Amniotic epithelial cell (primary cell): ENCODE measurements around the gene UGT1A9.
"Not testable (repeated sequence)": the region's sequence is repeated elsewhere in the genome, so short reads cannot be mapped to it uniquely, and the experiment has no call there.

ENCODE experiments used
- DNase-seq: peaks from one replicate; pipeline ENCODE4 v3.0.0-alpha.2; 2010; ENCODE audit warnings: low read depth

UGT1A9 gene

GRCh38 chr2:233680361-233681045, 8.8 kb downstream of the UGT1A9 start:
- no peak for DNase-seq

DNA sequence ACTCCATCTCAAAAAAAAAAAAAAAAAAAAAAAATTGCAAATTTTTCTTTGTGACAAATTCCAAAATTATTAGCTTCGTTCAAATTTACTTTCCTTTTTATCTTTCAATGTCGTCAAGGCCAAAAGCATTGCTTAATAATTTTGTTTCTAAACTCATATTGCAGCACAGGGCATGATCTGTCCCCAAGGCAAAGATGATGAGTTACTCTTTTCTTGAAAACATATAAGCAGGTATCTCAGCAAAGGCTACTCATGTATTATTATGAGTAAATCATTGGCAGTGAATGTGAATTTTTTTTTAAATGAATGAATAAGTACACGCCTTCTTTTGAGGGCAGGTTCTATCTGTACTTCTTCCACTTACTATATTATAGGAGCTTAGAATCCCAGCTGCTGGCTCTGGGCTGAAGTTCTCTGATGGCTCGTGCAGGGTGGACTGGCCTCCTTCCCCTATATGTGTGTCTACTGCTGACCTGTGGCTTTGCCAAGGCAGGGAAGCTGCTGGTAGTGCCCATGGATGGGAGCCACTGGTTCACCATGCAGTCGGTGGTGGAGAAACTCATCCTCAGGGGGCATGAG, 9.9 kb downstream of the UGT1A9 start, which contains the start of gene UGT1A7:
Gene UGT1A7, plus strand, starts transcription at position 381 of the 579 bp plus-strand sequence. Its CDS starts 37 bp downstream, at position 418.
- DNase-seq: no peak

GRCh38 chr2:233684640-233685039, 12.9 kb downstream of the UGT1A9 start:
- no peak for DNase-seq

DNA sequence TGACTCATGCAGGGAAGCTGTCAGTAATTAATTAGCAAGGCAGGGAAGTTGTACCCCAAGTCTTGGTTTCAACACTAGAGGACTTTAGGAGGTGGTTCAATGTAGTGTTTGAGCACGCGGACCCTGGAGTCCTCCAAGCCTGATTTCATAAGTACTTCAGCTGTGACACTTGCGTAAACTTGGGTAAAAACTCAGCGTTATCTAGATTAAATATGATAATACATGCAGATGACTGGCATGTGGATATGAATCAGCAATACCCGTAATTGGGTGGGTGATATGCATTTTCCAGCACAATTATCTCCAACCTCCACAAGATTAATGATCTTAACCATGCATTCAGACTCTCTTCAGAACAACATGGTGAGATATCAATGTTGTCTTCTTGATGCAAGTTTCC, 15.2 kb downstream of the UGT1A9 start:
- DNase-seq: no peak

- DNase-seq: no peak
Observed at GRCh38 chr2:233688341-233688740, 16.6 kb downstream of the UGT1A9 start.

- no peak for DNase-seq
Observed at GRCh38 chr2:233689031-233689430, 17.3 kb downstream of the UGT1A9 start.

DNA sequence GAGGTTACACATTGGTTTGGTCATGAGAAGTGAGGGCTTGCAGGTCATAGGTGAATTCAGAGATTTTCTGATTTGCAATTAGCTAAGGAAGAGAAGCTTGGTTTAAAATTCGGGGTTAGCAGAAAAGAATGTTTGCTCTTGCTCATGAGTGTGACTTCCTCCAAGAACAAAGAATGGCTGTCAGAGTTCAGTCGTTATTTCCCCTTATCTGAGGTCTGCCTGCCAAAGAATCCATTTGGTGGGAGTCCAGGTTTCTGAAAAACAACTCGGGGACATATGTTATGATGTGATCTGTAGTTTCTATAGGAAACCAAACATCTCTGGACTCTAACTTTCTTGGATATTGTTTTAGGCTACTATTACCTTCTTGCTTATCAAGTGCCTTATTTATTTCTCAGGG, 17.8 kb downstream of the UGT1A9 start:
- DNase-seq: no peak

DNA sequence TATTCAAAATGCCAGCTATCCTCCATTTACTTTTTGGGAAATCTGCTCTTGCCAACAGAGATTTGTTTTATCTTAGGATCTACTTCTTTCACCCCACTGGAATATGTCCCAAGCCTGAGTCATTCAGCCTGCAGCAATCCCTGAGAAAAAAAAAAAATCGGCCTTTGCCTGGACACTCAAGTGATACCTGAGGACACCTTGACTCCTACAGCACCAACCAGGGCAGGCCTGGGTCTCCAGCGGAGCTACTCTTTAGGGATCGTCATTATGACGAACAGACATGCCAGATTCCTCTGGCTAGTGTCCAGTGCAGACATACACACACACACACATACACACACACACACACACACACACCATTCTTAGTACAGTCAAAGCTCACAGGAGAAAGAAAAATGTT, 18.7 kb downstream of the UGT1A9 start:
- no peak for DNase-seq

- DNase-seq: no peak
Observed at GRCh38 chr2:233691443-233692433, 20.0 kb downstream of the UGT1A9 start.

DNA sequence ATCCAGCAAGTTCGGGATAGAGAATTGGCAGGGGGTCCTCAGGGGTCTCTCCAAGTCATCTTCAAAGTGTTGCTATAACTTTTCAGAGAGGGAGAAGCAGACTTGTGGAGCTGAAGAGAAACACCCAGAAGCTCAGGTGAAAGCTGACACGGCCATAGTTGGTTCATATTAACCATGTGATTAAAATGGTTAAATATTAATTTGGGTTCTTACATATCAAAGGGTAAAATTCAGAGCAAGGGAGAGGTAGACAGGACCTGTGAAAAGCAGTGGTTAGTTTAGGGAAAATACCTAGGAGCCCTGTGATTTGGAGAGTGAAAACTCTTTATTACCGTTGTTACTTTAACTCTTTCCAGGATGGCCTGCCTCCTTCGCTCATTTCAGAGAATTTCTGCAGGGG, 20.9 kb downstream of the UGT1A9 start, which contains the start of gene UGT1A6:
Gene UGT1A6, plus strand, starts transcription at position 243 of the 400 bp plus-strand sequence. Its CDS starts 115 bp downstream, at position 358.
- DNase-seq: no peak

- DNase-seq: no peak
Observed at GRCh38 chr2:233693963-233694362, 22.3 kb downstream of the UGT1A9 start.

DNA sequence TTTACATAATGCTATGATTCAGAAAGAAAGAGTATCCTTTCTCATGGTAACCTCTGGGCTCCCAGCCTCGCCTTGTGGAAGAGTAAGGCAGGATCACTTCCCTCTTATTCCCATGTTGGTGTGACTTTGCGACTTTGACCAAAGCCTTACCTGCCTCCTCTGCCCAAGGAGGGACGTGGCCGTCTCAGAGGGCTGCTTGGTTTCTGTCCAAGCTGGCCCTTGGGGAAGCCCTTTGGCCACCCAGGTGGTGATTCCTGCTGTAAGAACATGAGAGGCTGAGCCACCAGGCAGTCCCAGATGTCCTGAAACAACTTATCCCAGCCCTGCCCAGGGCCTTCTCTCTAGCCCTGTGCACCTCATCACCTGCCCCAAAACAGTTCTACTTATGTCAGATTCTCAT, 27.0 kb downstream of the UGT1A9 start:
- no peak for DNase-seq

DNA sequence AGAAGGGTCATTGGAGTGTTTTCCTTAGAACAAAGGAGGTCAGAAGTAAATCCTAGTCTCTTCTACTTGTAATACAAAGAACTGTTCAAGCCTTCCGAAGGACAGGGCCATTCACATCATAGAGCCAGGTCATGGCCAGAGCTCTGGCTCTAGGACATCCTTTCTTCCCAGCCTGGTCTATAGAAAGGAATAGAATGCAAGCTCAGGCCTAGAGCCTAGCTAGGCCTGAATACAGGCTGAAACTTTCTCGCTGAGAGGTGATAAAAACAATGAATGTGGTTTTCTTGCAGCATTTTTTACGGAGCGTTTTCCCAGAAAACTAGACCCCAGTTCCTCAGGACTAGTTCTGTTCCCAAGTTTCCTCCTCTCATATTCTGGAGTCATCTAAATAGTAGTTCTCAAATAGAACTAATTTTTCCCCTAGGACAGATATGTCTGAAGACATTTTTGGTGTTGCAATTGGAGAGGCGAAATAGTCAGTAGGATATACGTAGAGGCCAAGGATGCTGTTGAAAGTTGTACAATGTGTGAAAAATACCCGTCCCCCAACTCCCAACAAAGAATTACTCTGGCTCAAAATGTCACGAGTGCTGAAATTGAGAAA, 27.8 kb downstream of the UGT1A9 start:
- peak; percentile 52 for DNase-seq

- peak; percentile 90 for DNase-seq
Observed at GRCh38 chr2:233700028-233700635, 28.4 kb downstream of the UGT1A9 start.

GRCh38 chr2:233700842-233701241, 29.1 kb downstream of the UGT1A9 start:
- not testable (repeated sequence) for DNase-seq

DNA sequence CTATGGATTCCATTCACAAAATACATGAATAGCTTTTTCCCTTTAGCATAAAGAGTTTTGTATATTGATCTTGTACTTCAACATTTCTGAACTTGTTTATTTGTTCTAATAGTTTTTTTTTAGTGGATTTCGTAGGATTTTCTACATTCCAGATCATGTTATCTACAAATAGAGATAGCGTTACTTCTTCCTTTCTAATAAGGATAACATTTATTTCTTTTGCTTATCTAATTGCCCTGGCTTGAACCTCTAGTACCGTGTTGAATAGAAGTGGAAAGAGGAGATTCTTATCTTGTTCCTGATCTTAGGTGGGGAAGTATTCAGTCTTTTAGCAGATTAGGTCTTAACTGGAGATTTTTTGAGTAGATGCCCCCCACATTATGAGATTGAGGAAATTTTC, 30.5 kb downstream of the UGT1A9 start:
- no peak for DNase-seq

GRCh38 chr2:233705911-233706506, 34.3 kb downstream of the UGT1A9 start:
- peak; percentile 14 for DNase-seq

GRCh38 chr2:233706720-233707119, 35.0 kb downstream of the UGT1A9 start:
- peak; percentile 55 for DNase-seq

GRCh38 chr2:233707940-233708644, 36.4 kb downstream of the UGT1A9 start:
- peak; percentile 36 for DNase-seq

- no peak for DNase-seq
Observed at GRCh38 chr2:233708942-233709341, 37.2 kb downstream of the UGT1A9 start.
